Loucy (cell line): ENCODE results near the gene CDNF.

Source experiments
- H2AFZ ChIP-seq: fragments of 200-600 bp; sonication (generic); 2 replicates; pipeline ENCODE4 v1.6.0; 2016; ENCODE audit warnings: antibody characterized with exemption, mild to moderate bottlenecking, low read length, moderate library complexity
- H3F3A ChIP-seq: fragments of 200-600 bp; 2 replicates; pipeline ENCODE4 v1.6.0; 2016; ENCODE audit warnings: antibody characterized with exemption, low read depth, mild to moderate bottlenecking
- H3K27me3 ChIP-seq: fragments of 200-600 bp; sonication (generic); 2 replicates; pipeline ENCODE4 v1.6.1; 2014; ENCODE audit warnings: low read length, mild to moderate bottlenecking; ENCODE audit not compliant: insufficient read depth, poor library complexity, severe bottlenecking
- H3K36me3 ChIP-seq: fragments of 200-600 bp; sonication (generic); 2 replicates; pipeline ENCODE4 v1.6.1; 2016; ENCODE audit warnings: low read length; ENCODE audit not compliant: insufficient read depth
- H3K4me1 ChIP-seq: fragments of 200-600 bp; sonication (generic); 2 replicates; pipeline ENCODE4 v1.5.1; 2014; ENCODE audit warnings: low read length, mild to moderate bottlenecking; ENCODE audit not compliant: insufficient read depth, poor library complexity, severe bottlenecking
- H3K4me2 ChIP-seq: fragments of 200-600 bp; sonication (generic); 2 replicates; pipeline ENCODE4 v1.6.0; 2014; ENCODE audit warnings: antibody characterized with exemption, low read length, low read depth, mild to moderate bottlenecking; ENCODE audit not compliant: poor library complexity, severe bottlenecking
- H3K4me3 ChIP-seq: fragments of 200-600 bp; sonication (generic); 2 replicates; pipeline ENCODE4 v1.5.1; 2014; ENCODE audit warnings: low read length, mild to moderate bottlenecking, mixed read lengths; ENCODE audit not compliant: poor library complexity, severe bottlenecking
- H3K79me2 ChIP-seq: fragments of 200-600 bp; sonication (generic); 2 replicates; pipeline ENCODE4 v1.6.1; 2014; ENCODE audit warnings: low read length; ENCODE audit not compliant: insufficient read depth
- H3K9ac ChIP-seq: fragments of 200-600 bp; sonication (generic); 2 replicates; pipeline ENCODE4 v1.6.0; 2014; ENCODE audit warnings: mild to moderate bottlenecking, low read depth, low read length, moderate library complexity; ENCODE audit not compliant: poor library complexity, severe bottlenecking
- H3K9me2 ChIP-seq: fragments of 200-600 bp; sonication (generic); replicated peaks from 2 replicates; pipeline ENCODE4 v1.6.1; 2016; ENCODE audit warnings: low read depth, low read length, mixed read lengths
- H3K9me3 ChIP-seq: fragments of 200-600 bp; sonication (generic); 2 replicates; pipeline ENCODE4 v1.6.1; 2014; ENCODE audit warnings: mild to moderate bottlenecking, antibody characterized with exemption, low read length, low read depth; ENCODE audit not compliant: insufficient read depth
- H4K20me1 ChIP-seq: fragments of 200-600 bp; sonication (generic); 2 replicates; pipeline ENCODE4 v1.6.0; 2014; ENCODE audit warnings: antibody characterized with exemption, low read length, mild to moderate bottlenecking; ENCODE audit not compliant: insufficient read depth, poor library complexity, severe bottlenecking
- CTCF ChIP-seq: fragments of 200-600 bp; sonication (generic); conservative IDR thresholded peaks from 2 replicates; pipeline ENCODE4 v1.5.1; 2014; ENCODE audit warnings: mild to moderate bottlenecking, antibody characterized with exemption, low read length
- EZH2phosphoT487 ChIP-seq: fragments of 200-600 bp; IDR thresholded peaks from 2 replicates; pipeline ENCODE4 v1.6.1; 2018; ENCODE audit warnings: antibody characterized with exemption, mild to moderate bottlenecking, moderate library complexity, borderline replicate concordance

CDNF gene

GRCh38 chr10:14858338-14858960 is 20.6 kb upstream of the CDNF start:
- TF ChIP-seq CTCF (no peak), EZH2phosphoT487 (no peak)
- no peaks in the 10 kb centered on the region for H3K9me2 ChIP-seq
- peaks cover 32% of the 10 kb centered on the region for H3K36me3 ChIP-seq

GRCh38 chr10:14855453-14855852 is 17.6 kb upstream of the CDNF start:
- no peaks in the 10 kb centered on the region for H4K20me1 ChIP-seq
- no peaks in the 10 kb centered on the region for H3K27me3 ChIP-seq
- no peak for TF ChIP-seq CTCF
- no peak for TF ChIP-seq EZH2phosphoT487
- no peaks in the 10 kb centered on the region for H3K9me3 ChIP-seq
- no peak overlapping the region for H3K9ac ChIP-seq
- H3K4me2 ChIP-seq: no peak overlapping the region
- no peak overlapping the region for H3K4me3 ChIP-seq
- H2AFZ ChIP-seq: no peak overlapping the region
- H3F3A ChIP-seq: no peaks in the 10 kb centered on the region
- H3K4me1 ChIP-seq: no peaks in the 10 kb centered on the region
- no peaks in the 10 kb centered on the region for H3K9me2 ChIP-seq
- peaks cover 28% of the 10 kb centered on the region for H3K36me3 ChIP-seq
- H3K79me2 ChIP-seq: no peaks in the 10 kb centered on the region

More at GRCh38 chr10:14858338-14858960, 20.6 kb upstream of the CDNF start:
- Histone ChIP-seq H2AFZ (no peak overlapping the region), H3K27me3 (no peaks in the 10 kb centered on the region), H3K4me1 (peaks cover 6% of the 10 kb centered on the region), H3K4me2 (no peak overlapping the region), H3K9me3 (no peaks in the 10 kb centered on the region), H3K4me3 (no peak overlapping the region), H3K79me2 (no peaks in the 10 kb centered on the region), H3K9ac (no peak overlapping the region), H4K20me1 (no peaks in the 10 kb centered on the region), H3F3A (0 out of 2 replicates have a peak, but pooled peaks cover under 1% of the 10 kb centered on the region)

- Histone ChIP-seq H3K9ac (no peak overlapping the region), H2AFZ (no peak overlapping the region), H3K27me3 (no peaks in the 10 kb centered on the region), H4K20me1 (no peaks in the 10 kb centered on the region), H3K4me1 (no peaks in the 10 kb centered on the region), H3K79me2 (no peaks in the 10 kb centered on the region), H3K4me3 (no peak overlapping the region), H3K9me3 (no peaks in the 10 kb centered on the region), H3F3A (no peaks in the 10 kb centered on the region), H3K4me2 (no peak overlapping the region), H3K9me2 (no peaks in the 10 kb centered on the region), H3K36me3 (peaks cover 30% of the 10 kb centered on the region)
- TF ChIP-seq CTCF (no peak), EZH2phosphoT487 (no peak)
These were observed 14.4 kb upstream of the CDNF start for GRCh38 chr10:14852236-14852635.
